GM18867 (cell line): ENCODE data around the gene RYR3.
A peak's percentile ranks its signal among the peaks of the same experiment; 100 is the strongest.

Source experiments
- ATAC-seq: cut with Tn5 transposase; IDR thresholded peaks from one replicate; pipeline ENCODE4 v1.9.1; 2021; ENCODE audit warnings: mild to moderate bottlenecking, moderate library complexity; ENCODE audit not compliant: unreplicated experiment

RYR3 gene

GRCh38 chr15:33636958-33637357, 326.2 kb downstream of the RYR3 start:
- ATAC-seq, result no peak

- ATAC-seq, result no peak
Observed at GRCh38 chr15:33638453-33638852, 327.7 kb downstream of the RYR3 start.

GRCh38 chr15:33639051-33639450, 328.3 kb downstream of the RYR3 start:
- no peak for ATAC-seq

DNA sequence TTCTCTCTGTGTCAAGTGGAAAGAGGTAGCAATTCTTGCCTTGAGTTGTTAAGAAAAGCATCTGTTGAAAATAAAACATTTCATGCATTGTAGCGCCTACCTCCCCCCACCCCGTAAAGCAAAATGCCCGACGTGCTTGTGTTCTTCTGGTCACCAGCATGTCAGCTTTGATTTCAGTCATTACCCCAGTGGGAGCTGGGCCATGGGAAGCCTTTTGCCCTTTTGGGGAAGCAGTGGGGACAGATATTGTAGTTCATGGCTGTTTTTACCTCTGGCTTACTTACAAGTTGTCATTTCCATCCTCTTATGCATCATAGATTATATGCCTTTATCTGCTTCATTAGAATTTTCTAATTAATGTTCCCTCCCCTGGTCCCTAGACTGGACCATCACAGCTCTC, 328.7 kb downstream of the RYR3 start:
- no peak for ATAC-seq

GRCh38 chr15:33639978-33640377, 329.2 kb downstream of the RYR3 start:
- ATAC-seq, result no peak

GRCh38 chr15:33641069-33641468, 330.3 kb downstream of the RYR3 start:
- no peak for ATAC-seq

GRCh38 chr15:33644304-33644703, 333.5 kb downstream of the RYR3 start:
- no peak for ATAC-seq

GRCh38 chr15:33646744-33647143, 336.0 kb downstream of the RYR3 start:
- ATAC-seq, result no peak

GRCh38 chr15:33649217-33649933, 338.6 kb downstream of the RYR3 start:
- no peak for ATAC-seq

DNA sequence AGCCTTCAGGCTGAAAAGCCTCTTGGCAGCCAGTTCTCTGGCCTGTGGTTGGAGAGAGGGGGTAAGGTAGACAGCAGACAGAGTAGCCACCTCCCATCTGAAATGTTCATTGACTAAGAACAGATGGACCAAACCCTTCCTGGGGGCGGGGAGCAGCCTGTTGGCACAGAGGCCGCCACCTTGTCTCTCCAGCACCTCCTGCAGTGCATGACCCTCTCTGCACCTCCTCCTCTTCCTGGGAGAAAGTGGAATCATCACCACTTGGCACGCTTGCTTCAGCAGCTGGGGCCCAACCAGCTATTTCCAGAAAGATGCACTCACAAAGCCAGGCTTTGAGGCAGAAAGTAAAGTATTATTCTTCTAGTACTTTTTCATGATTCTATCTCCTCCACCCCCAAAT, 344.1 kb downstream of the RYR3 start:
- no peak for ATAC-seq

DNA sequence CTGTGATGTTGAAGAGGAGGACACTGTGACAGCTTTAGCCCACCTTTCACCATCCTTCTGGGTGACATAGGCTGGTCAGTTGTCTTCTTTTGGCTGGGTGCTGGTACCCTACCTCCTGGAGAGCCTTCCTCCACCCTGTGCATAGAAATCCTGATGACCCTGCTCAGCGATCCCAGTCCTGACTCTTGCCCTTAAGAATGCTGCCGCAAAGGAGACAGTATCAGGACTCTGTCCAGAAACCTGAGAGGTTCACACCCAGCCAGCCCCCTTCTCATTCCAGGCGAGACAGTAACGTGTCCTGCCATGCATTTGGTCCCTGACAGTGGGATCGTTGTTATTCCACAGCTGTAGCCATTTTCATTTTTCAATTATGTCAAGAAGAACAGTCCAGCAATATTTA, 344.7 kb downstream of the RYR3 start:
- ATAC-seq, result no peak

DNA sequence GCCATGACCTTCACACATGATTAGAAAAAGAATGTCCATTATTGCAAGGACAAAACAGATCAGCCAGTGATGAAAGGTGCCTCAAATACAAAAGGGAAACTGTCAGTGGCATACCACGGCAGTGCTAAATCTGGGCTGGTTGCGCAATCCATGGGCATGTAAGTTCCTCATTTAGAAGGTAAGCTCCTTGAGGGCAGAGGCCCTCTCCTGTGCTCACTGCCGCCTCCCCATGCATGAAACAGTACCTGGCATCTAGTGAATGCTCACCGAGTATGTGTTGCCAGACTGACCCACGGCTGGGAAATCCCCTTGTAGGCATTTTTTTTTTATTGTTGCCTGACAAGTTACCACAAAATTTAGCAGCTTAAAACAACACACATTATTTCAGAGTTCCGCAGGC, 345.4 kb downstream of the RYR3 start:
- no peak for ATAC-seq

GRCh38 chr15:33660151-33660550, 349.4 kb downstream of the RYR3 start:
- no peak for ATAC-seq

DNA sequence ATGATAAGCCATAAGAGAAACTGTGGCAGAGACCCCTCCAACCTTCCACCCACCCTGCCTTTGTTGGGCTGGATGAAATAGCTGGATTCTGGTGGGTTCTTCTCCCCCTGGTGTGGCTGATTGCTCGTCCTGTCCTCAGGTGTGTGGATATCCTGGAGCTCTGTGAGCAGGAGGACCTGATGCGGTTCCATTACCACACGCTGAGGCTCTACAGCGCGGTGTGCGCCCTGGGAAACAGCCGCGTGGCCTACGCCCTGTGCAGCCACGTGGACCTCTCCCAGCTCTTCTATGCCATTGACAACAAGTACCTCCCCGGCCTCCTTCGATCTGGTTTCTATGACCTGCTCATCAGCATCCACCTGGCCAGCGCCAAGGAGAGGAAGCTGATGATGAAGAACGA, 351.2 kb downstream of the RYR3 start:
- no peak for ATAC-seq

DNA sequence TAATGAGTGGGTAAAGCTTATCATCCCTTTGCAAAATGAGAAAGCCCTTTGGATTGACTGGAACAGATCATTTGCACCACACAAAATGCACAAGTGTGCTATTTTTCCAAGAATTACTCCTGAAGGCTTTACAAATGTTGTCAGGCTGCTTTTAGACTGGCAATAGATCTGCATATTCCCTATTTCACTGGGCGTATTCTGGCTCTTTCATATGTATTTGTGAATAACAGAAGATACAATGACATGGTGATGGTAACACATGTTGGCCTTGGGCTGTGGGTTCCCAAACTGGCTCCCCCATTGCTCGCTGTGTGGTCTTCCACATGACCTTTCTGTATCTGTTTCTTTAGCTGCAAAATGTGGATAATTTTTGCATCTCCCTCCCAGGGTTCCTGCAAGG, 354.2 kb downstream of the RYR3 start:
- ATAC-seq, result no peak

DNA sequence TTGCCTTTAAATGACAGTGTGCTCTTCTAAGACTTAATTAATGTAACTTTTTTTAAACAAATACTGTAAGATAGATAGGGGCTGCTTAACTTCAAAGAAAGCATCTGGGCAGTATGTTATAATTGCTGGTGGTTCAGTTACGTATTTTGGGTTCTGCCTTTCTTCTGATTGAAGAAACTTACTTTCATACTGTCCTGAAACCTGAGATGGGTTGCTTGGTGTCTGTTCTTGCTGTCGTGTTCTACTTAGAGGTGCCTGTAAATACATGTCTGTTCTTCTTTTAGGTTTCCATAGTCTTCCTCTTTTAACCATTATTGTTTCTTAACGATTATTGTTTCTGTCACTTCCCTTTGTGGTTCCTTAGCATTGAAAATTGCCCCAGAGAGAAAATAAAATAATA, 359.8 kb downstream of the RYR3 start:
- no peak for ATAC-seq

DNA sequence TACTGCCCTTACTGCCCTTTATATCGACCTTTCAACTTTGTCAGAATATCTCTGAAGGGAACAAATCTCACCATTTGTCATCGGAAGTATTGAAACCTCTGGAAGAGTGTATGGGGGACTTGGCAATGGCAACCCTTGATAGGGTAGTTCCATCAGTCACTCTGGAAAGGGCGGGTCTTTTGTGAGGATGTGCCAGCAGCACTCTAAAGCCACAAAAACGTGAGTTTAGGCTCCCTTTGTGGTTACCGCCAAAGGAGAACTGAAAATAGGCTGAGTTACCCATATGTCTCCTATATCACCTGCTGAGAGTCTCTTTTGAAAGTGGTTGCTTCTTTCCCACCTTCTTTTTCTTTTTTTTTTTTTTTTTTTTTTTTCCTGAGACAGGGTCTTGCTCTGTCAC, 360.7 kb downstream of the RYR3 start:
- ATAC-seq, result peak; percentile 80

DNA sequence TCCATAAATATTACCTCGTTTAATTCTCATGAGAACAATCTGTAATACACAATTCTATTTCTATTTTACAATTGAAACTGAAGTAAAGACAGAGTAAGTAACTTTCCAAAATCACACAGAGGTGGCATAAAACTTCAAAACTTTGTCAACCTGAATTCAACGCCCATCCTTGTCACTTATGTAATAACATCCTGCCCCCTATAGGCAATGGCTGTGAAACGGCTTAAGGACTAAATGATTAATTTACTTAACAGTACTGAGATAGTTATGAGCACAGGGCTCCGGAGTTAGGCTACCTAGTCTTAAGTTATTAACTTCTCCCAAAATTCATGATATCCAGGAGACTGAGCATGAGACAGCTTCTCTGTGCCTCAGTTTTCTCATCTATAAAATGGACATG, 364.5 kb downstream of the RYR3 start:
- peak; percentile 44 for ATAC-seq

DNA sequence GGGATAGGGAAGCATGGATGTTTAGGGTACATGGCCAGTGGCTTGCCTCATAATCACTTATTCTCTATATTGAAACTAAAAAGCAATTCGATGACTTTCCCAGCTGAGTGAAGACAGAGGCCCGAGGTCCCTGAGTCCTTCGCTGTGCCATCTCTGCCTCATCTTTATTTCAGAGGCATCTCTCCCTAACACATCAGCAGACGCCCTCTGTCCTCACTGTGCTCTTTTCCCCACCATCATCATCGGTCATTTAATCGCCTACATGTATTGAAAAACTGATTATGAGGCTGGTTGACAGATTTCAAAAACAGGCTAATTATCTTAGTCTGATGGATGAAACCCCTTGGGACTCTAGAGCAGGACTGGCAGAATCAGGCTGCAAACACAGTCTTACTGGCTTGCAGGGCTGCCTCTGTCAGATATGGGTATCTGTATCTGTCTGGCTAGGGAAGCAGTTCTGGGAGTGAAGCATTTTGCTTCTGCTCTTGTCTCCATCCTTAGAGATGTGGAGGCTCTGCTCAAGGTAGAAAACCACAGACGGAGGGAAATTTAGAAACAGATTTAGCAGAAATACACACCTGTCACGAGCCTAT, 366.6 kb downstream of the RYR3 start:
- ATAC-seq, result no peak

- ATAC-seq, result no peak
Observed at GRCh38 chr15:33678176-33678575, 367.4 kb downstream of the RYR3 start.

- ATAC-seq, result no peak
Observed at GRCh38 chr15:33678602-33679001, 367.8 kb downstream of the RYR3 start.

GRCh38 chr15:33679061-33679460, 368.3 kb downstream of the RYR3 start:
- no peak for ATAC-seq

GRCh38 chr15:33680336-33680735, 369.6 kb downstream of the RYR3 start:
- no peak for ATAC-seq
